ENCODE results near the gene ESD.
"Not testable (repeated sequence)": the region's sequence is repeated elsewhere in the genome, so short reads cannot be mapped to it uniquely, and the experiment has no call there.

GRCh38 chr13:46804921-46805320 lies 8.0 kb upstream of the ESD start:
- TF ChIP-seq CTCF (IDR thresholded peaks at IDR 0.05); POLR2AphosphoS5 (IDR thresholded peaks at IDR 0.05; ENCODE audit: low read depth, low read length): not testable (repeated sequence)
